GM12873 (cell line): ENCODE results near the gene TNS1.
A peak's percentile ranks its signal among the peaks of the same experiment; 100 is the strongest.

Experiments
- CTCF ChIP-seq: IDR thresholded peaks from 2 replicates; pipeline ENCODE4 v1.5.1; 2012; ENCODE audit warnings: low read depth, mild to moderate bottlenecking, moderate library complexity, low read length, control low read depth; ENCODE audit not compliant: insufficient read depth; ENCODE audit errors: missing control alignments

The TNS1 gene

GRCh38 chr2:218010984-218011652 is 8.3 kb upstream of the TNS1 start:
- no peak for TF ChIP-seq CTCF

- peak; percentile 27 for TF ChIP-seq CTCF
These were observed 7.6 kb upstream of the TNS1 start for GRCh38 chr2:218010140-218010983.

GRCh38 chr2:218009765-218010139 is 7.0 kb upstream of the TNS1 start:
- TF ChIP-seq CTCF, result no peak

GRCh38 chr2:218009231-218009630 is 6.4 kb upstream of the TNS1 start:
- TF ChIP-seq CTCF, result no peak

GRCh38 chr2:218008060-218009040 is 5.6 kb upstream of the TNS1 start:
- no peak for TF ChIP-seq CTCF

GRCh38 chr2:218006741-218007140 is 3.9 kb upstream of the TNS1 start:
- TF ChIP-seq CTCF, result no peak
